Measurements from ENCODE around the gene COL28A1.
"Not testable (repeated sequence)": the region's sequence is repeated elsewhere in the genome, so short reads cannot be mapped to it uniquely, and the experiment has no call there.

The COL28A1 gene

DNA sequence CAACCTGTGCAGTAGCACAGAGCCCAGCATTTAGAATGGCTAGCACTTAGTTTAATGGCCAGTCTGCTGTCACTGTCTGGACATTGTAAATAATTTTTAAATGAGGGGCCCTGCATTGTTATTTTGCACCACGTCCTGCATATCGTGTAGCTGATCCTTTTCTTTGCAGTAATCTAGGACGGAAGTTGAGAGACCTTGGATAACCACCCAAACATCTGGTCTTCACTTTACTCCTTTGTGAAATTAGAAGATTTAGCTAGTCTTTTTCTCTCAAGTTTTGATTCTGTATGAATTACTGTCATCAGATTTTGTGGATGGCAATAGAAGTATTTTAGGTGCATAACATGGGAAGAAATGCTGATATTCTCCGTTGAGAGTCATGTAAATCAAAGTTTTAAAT is 32.9 kb upstream of the COL28A1 start:
- Histone ChIP-seq H3K36me3 (ENCODE audit: control insufficient read depth, low read depth, low read length) (peaks cover 13% of the 10 kb centered on the region), H3K27me3 (ENCODE audit: control insufficient read depth, insufficient read depth, low read length) (no peaks in the 10 kb centered on the region), H3K4me1 (ENCODE audit: control insufficient read depth, low read depth, low read length) (peaks cover 20% of the 10 kb centered on the region), H3K9ac (ENCODE audit: low read length) (no peak overlapping the region), H3K27ac (ENCODE audit: low read length) (no peak overlapping the region), H3K4me3 (ENCODE audit: low read length) (peak overlapping the region; percentile 87), H3K9me3 (ENCODE audit: control insufficient read depth, low read depth, low read length) (no peaks in the 10 kb centered on the region)

DNA sequence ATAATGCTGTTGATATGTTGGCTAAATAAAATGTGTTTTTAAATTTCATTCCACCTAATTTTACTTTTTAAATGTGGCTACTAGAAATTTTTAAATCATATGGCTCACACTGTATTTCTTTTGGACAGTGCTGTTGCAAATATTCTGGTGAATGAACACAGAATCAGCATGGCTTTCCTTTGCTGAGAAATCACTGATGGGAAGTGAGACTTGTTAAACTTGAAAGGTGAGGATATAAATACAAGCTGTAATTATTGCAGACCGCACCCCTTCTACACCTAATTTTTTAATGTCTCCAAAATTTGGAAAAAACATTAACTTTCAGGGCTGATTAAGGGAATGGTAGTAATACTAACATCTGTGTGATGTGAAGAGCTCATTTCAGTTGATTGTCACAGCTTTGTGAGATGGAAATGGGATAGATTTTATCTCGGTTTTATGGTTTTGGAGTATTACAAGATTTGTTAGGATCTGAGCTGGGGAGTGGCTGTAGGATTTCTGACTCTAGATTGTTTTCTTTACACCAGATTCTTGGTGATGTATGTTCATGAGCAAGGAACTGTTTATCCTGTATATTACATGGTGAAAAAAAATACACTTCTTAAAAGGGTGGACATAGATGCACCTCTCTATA is 32.3 kb upstream of the COL28A1 start:
- Histone ChIP-seq H3K4me1 (ENCODE audit: control insufficient read depth, low read depth, low read length) (peaks cover 20% of the 10 kb centered on the region), H3K27ac (ENCODE audit: low read length) (no peak overlapping the region), H3K9me3 (ENCODE audit: control insufficient read depth, low read depth, low read length) (no peaks in the 10 kb centered on the region), H3K27me3 (ENCODE audit: control insufficient read depth, insufficient read depth, low read length) (no peaks in the 10 kb centered on the region), H3K36me3 (ENCODE audit: control insufficient read depth, low read depth, low read length) (peaks cover 10% of the 10 kb centered on the region), H3K9ac (ENCODE audit: low read length) (peak overlapping the region; percentile 92), H3K4me3 (ENCODE audit: low read length) (peak overlapping the region; percentile 87)

DNA sequence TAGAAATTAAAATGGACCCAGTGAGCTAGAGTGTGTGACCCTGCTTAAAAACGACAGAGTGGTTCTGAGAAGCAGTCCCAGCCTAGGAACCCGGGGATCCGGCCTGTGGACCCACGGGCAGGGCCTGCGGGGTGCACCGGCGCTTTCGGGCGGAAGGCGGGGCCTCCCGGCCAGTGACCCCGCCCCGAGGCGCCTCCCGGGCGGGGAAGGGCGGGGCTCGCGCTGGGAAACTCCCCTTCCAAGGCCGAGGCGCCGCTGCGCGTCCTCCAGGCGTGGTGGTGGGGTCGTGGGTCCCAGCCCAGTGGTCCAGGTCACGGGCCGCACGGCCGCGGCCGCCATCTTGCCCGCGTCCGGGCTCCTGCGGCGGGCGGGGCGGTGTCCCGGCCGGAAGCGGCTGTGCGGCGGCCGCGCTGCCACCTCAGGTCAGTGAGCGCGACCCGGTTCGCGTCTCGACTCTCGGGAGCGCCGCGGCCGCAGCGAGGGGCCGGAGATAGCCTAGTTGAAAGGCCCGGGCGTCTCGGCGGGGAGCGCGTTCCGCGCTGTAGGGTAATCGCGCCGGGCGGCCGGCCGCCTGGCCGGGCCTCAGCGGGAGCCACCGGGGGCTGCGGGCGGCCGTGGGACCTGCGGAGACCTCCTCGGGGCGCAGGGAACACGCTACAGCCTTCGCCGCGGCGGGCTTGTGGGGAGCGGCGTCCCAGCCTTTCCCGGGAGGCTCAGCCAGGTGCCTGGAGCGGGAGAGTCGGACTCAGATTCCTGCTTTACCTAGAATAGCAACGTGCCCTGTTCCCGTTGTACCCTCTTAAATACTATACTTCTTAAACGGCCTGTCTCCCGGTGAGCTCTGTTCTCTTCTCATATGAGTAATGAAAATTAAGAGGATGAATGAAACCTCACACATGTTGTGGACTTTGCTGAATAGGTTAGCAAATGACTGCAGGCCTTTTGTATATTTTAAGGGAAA is 31.3 kb upstream of the COL28A1 start, which contains the start of gene MIOS:
Gene MIOS (plus strand): TSS at position 234 of the 961 bp plus-strand sequence. CDS start 5,592 bp downstream, outside the sequence.
- H3K9ac ChIP-seq (ENCODE audit: low read length): peak within 1 kb of the TSS; percentile 92
- H3K9me3 ChIP-seq (ENCODE audit: control insufficient read depth, low read depth, low read length): no peaks in the 10 kb centered on the region
- H3K4me3 ChIP-seq (ENCODE audit: low read length): peak within 1 kb of the TSS; percentile 87
- peak within 1 kb of the TSS; percentile 46 for H3K27ac ChIP-seq (ENCODE audit: low read length)
- H3K4me1 ChIP-seq (ENCODE audit: control insufficient read depth, low read depth, low read length): peaks cover 20% of the 10 kb centered on the region
- peaks cover 9% of the 10 kb centered on the region for H3K36me3 ChIP-seq (ENCODE audit: control insufficient read depth, low read depth, low read length)
- H3K27me3 ChIP-seq (ENCODE audit: control insufficient read depth, insufficient read depth, low read length): no peaks in the 10 kb centered on the region

DNA sequence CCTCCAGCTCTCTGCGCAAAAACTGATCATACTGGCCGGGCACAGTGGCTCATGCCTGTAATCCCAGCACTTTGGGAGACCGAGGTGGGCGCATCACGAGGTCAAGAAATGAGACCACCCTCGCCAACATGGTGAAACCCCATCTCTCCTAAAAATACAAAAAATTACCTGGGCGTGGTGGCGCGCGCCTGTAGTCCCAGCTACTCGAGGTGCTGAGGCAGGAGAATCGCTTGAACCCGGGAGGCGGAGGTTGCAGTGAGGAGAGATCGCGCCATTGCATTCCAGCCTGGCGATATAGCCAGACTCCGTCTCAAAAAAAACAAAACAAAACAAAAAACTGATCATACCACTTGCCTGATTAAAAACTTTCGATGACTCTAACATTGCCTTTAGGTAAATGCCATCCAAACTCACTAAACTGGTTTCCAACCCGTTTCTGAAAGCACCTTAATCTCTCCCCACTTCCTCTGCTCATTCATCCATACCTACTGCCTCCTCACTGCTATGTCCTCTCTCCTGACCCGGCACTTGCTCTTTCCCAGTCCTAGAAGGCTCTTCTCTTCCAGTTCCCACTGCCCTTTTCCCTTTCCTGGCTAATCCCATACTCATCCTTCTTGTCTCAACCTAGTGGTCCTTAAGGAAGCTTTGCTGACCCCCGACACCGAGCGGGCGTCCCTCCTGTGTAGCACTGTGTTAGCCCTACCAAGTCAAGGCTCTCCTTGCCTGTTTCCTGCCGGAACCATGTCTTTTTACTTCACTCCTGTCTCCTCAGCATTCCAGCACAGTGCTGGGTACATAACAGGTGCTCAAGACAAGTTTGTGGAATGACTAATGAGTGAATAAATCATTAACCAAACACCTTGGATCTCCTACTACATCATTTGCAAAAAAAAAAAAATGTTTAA is 30.3 kb upstream of the COL28A1 start:
- peaks cover 9% of the 10 kb centered on the region for H3K36me3 ChIP-seq (ENCODE audit: control insufficient read depth, low read depth, low read length)
- H3K9me3 ChIP-seq (ENCODE audit: control insufficient read depth, low read depth, low read length): no peaks in the 10 kb centered on the region
- H3K27ac ChIP-seq (ENCODE audit: low read length): no peak overlapping the region
- peak overlapping the region; percentile 87 for H3K4me3 ChIP-seq (ENCODE audit: low read length)
- H3K4me1 ChIP-seq (ENCODE audit: control insufficient read depth, low read depth, low read length): peaks cover 20% of the 10 kb centered on the region
- no peaks in the 10 kb centered on the region for H3K27me3 ChIP-seq (ENCODE audit: control insufficient read depth, insufficient read depth, low read length)
- H3K9ac ChIP-seq (ENCODE audit: low read length): peak overlapping the region; percentile 92

DNA sequence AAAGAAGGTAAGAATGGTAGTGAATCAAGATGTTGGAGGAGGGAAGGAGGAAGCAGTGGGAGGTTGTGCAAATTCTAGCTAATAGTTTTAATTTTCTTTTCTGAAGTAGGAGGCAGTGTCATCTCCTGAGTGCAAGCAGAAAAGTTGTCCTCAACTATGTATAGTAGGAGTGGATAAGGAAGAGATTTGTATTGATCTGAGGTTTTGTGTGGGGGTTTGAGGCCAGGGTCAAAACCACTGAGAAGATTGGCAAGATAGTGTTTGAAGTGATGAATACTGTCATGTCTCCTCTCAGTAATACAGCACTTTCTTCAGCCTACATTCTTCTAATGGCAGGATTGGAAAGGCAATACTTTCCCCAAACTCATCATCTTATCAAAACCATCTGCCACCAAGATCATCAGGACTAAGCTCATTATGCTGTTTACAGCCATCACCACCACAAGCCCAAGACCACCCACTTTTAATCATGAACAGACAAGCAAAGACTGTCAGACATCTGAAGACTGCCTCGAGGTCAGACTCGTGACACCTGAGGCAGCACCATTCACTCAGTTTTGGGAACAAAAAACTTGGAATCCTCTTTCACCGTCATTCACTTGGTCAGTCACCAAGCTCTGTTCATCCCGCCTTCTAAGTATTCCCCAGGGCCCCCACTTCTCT is 29.5 kb upstream of the COL28A1 start:
- Histone ChIP-seq H3K4me1 (ENCODE audit: control insufficient read depth, low read depth, low read length) (peaks cover 20% of the 10 kb centered on the region), H3K9me3 (ENCODE audit: control insufficient read depth, low read depth, low read length) (no peaks in the 10 kb centered on the region), H3K36me3 (ENCODE audit: control insufficient read depth, low read depth, low read length) (peaks cover 9% of the 10 kb centered on the region), H3K27ac (ENCODE audit: low read length) (no peak overlapping the region), H3K9ac (ENCODE audit: low read length) (no peak overlapping the region), H3K4me3 (ENCODE audit: low read length) (no peak overlapping the region), H3K27me3 (ENCODE audit: control insufficient read depth, insufficient read depth, low read length) (no peaks in the 10 kb centered on the region)

DNA sequence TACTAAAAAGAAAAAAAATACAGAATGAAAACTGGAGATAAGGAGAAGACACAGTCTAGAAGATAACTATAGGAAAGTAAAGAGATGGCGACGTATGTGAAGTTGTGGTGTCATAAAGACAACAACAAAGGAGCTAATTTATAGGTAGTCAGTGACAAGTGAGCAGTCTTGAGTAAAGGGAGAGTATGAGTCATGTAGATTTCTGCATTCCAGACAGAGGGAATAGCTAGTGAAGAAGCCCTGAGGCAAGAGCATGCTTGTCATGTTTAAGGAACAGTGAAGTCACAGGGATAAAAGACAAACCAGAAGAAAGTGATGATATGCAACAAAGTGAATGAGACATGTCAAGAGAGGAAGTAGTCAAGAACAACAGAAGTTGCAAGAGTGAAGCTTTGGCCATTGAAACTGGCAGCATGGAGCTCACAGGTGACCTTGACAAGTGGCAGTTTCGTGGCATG is 28.7 kb upstream of the COL28A1 start:
- no peak overlapping the region for H3K9ac ChIP-seq (ENCODE audit: low read length)
- no peak overlapping the region for H3K27ac ChIP-seq (ENCODE audit: low read length)
- H3K27me3 ChIP-seq (ENCODE audit: control insufficient read depth, insufficient read depth, low read length): no peaks in the 10 kb centered on the region
- no peak overlapping the region for H3K4me3 ChIP-seq (ENCODE audit: low read length)
- no peaks in the 10 kb centered on the region for H3K9me3 ChIP-seq (ENCODE audit: control insufficient read depth, low read depth, low read length)
- H3K4me1 ChIP-seq (ENCODE audit: control insufficient read depth, low read depth, low read length): peaks cover 20% of the 10 kb centered on the region
- H3K36me3 ChIP-seq (ENCODE audit: control insufficient read depth, low read depth, low read length): peaks cover 3% of the 10 kb centered on the region

DNA sequence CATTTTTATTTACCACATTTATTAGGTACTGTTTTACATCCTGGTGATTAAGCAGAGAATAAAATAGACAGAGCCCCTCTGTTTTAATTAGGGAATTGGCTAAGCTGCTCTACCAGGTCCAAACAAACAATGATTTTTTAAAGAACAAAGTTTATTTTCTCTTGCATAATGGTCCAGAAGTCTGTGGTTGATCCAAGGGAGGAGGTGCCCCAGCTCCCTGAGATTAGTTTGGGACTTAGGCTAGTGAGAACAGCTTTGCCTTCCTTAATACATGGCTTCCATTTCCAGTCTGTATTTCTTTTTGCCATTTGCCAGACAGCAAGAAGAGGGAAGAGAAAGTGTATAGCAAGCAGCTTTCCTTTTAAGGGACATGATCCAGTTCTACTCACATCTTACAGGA is 28.1 kb upstream of the COL28A1 start:
- Histone ChIP-seq H3K9me3 (ENCODE audit: control insufficient read depth, low read depth, low read length) (no peaks in the 10 kb centered on the region), H3K36me3 (ENCODE audit: control insufficient read depth, low read depth, low read length) (no peaks in the 10 kb centered on the region), H3K27ac (ENCODE audit: low read length) (no peak overlapping the region), H3K4me3 (ENCODE audit: low read length) (no peak overlapping the region), H3K9ac (ENCODE audit: low read length) (no peak overlapping the region), H3K27me3 (ENCODE audit: control insufficient read depth, insufficient read depth, low read length) (no peaks in the 10 kb centered on the region), H3K4me1 (ENCODE audit: control insufficient read depth, low read depth, low read length) (peaks cover 20% of the 10 kb centered on the region)

DNA sequence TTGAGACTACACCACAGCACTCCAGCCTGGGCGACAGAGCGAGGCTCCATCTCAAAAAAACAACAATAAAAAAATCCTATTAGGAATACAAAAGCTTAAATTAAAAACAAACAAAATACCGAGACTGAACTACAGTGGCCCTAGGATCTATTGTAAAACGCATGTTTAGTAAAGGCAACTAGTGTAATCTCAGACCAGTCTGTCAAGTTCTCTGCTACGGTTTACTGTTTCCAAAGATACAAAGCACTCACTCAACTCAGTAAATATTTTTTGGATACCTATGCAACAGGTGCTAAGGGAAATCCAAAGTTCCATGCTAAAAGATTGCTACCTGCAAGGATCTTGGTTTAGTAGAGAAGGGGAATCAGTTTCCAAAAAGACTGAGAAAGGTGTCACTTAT is 27.6 kb upstream of the COL28A1 start:
- Histone ChIP-seq H3K9ac (ENCODE audit: low read length) (no peak overlapping the region), H3K4me1 (ENCODE audit: control insufficient read depth, low read depth, low read length) (peaks cover 14% of the 10 kb centered on the region), H3K4me3 (ENCODE audit: low read length) (no peak overlapping the region), H3K27me3 (ENCODE audit: control insufficient read depth, insufficient read depth, low read length) (no peaks in the 10 kb centered on the region), H3K27ac (ENCODE audit: low read length) (no peak overlapping the region), H3K9me3 (ENCODE audit: control insufficient read depth, low read depth, low read length) (no peaks in the 10 kb centered on the region), H3K36me3 (ENCODE audit: control insufficient read depth, low read depth, low read length) (no peaks in the 10 kb centered on the region)

DNA sequence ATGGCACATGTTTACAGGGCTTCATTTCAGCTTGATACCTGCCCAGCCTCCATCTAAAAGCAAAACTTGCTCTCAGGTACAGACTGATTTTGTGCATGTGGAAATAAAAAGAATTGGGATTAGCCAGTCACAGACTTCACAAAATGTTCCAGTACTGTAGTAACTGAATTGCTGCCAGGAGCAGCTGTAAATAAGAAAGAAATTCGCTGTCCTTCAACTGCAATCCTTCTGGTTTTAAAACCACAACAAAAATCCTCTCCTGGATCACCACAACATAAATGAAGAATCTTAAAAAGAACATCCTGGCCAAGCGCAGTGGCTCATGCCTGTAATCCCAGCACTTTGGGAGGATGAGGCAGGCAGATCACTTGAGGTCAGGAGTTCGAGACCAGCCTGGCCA is 27.1 kb upstream of the COL28A1 start:
- H3K27me3 ChIP-seq (ENCODE audit: control insufficient read depth, insufficient read depth, low read length): no peaks in the 10 kb centered on the region
- no peak overlapping the region for H3K4me3 ChIP-seq (ENCODE audit: low read length)
- H3K9ac ChIP-seq (ENCODE audit: low read length): no peak overlapping the region
- H3K36me3 ChIP-seq (ENCODE audit: control insufficient read depth, low read depth, low read length): no peaks in the 10 kb centered on the region
- H3K27ac ChIP-seq (ENCODE audit: low read length): no peak overlapping the region
- peaks cover 9% of the 10 kb centered on the region for H3K4me1 ChIP-seq (ENCODE audit: control insufficient read depth, low read depth, low read length)
- H3K9me3 ChIP-seq (ENCODE audit: control insufficient read depth, low read depth, low read length): no peaks in the 10 kb centered on the region

DNA sequence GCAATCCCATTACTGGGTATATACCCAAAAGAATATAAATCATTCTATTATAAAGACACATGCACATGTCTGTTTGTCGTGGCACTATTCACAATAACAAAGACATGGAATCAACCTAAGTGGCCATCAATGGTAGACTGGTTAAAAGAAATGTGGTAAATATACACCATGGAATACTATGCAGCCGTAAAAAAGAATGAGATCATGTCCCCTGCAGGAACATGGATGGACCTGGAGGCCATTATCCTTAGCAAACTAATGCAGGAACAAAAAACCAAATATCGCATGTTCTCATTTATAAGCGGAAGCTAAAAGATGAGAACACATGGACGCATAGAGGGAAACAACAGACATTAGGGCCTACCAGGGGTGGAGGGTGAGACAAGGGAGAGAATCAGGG is 25.9 kb upstream of the COL28A1 start:
- H3K9ac ChIP-seq (ENCODE audit: low read length); H3K27me3 ChIP-seq (ENCODE audit: control insufficient read depth, insufficient read depth, low read length); H3K36me3 ChIP-seq (ENCODE audit: control insufficient read depth, low read depth, low read length); H3K9me3 ChIP-seq (ENCODE audit: control insufficient read depth, low read depth, low read length); H3K4me3 ChIP-seq (ENCODE audit: low read length); H3K27ac ChIP-seq (ENCODE audit: low read length); H3K4me1 ChIP-seq (ENCODE audit: control insufficient read depth, low read depth, low read length): not testable (repeated sequence)

DNA sequence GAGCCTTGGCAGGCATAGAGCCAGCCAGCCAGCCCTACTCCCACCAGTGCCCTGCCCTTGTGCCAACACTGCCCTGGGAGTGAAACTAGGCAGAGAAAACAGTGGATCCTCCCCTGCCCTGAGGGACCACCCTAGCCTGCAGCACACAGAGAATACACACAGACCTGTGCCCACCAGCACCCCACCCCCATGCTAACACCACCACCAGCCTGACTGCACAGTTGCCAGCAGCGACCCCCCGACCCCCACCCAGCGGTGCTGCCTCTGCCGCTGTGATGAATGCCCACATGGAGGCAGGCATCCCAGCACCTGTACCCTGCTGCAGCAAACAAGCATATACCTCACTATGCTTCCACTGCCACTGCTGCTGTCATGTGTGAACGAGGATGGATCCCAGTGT is 21.6 kb upstream of the COL28A1 start:
- no peaks in the 10 kb centered on the region for H3K36me3 ChIP-seq (ENCODE audit: control insufficient read depth, low read depth, low read length)
- H3K9ac ChIP-seq (ENCODE audit: low read length): no peak overlapping the region
- H3K4me1 ChIP-seq (ENCODE audit: control insufficient read depth, low read depth, low read length): no peaks in the 10 kb centered on the region
- H3K4me3 ChIP-seq (ENCODE audit: low read length): no peak overlapping the region
- H3K9me3 ChIP-seq (ENCODE audit: control insufficient read depth, low read depth, low read length): no peaks in the 10 kb centered on the region
- H3K27me3 ChIP-seq (ENCODE audit: control insufficient read depth, insufficient read depth, low read length): no peaks in the 10 kb centered on the region
- H3K27ac ChIP-seq (ENCODE audit: low read length): no peak overlapping the region

Data from iPS-18a (cell line).